PC-3 (cell line): ENCODE results near the gene MARK2.

Experiments used
- EZH2 ChIP-seq: fragments of 300-600 bp; sonication (generic); IDR thresholded peaks from one replicate; pipeline ENCODE4 v1.6.1; 2017; ENCODE audit warnings: antibody characterized with exemption, mild to moderate bottlenecking, low read length; ENCODE audit not compliant: unreplicated experiment
- EZH2phosphoT487 ChIP-seq: fragments of 300-600 bp; sonication (generic); IDR thresholded peaks from 2 replicates; pipeline ENCODE4 v1.6.1; 2018; ENCODE audit warnings: mild to moderate bottlenecking, antibody characterized with exemption, low read length, borderline replicate concordance
- TF ChIP-seq, protein P1 (sequence below): fragments of 300-600 bp; sonication (generic); conservative IDR thresholded peaks from 2 replicates; pipeline ENCODE4 v1.5.1; 2017; ENCODE audit warnings: antibody characterized with exemption, low read depth, mild to moderate bottlenecking, low read length

GRCh38 chr11:63869683-63870082 lies 30.8 kb downstream of the MARK2 start:
- TF ChIP-seq, protein P1, sequence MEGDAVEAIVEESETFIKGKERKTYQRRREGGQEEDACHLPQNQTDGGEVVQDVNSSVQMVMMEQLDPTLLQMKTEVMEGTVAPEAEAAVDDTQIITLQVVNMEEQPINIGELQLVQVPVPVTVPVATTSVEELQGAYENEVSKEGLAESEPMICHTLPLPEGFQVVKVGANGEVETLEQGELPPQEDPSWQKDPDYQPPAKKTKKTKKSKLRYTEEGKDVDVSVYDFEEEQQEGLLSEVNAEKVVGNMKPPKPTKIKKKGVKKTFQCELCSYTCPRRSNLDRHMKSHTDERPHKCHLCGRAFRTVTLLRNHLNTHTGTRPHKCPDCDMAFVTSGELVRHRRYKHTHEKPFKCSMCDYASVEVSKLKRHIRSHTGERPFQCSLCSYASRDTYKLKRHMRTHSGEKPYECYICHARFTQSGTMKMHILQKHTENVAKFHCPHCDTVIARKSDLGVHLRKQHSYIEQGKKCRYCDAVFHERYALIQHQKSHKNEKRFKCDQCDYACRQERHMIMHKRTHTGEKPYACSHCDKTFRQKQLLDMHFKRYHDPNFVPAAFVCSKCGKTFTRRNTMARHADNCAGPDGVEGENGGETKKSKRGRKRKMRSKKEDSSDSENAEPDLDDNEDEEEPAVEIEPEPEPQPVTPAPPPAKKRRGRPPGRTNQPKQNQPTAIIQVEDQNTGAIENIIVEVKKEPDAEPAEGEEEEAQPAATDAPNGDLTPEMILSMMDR: no peak
- TF ChIP-seq EZH2: no peak
- TF ChIP-seq EZH2phosphoT487: no peak
